Tibial nerve (tissue), 4 donors: ENCODE measurements around the gene PTPN22.

Experiments
- CTCF ChIP-seq, 5 experiments: fragments of 200-600 bp in 3 of 5; fragments of 450-650 bp in 2 of 5; sonication (generic) in 3 of 5; IDR thresholded peaks; one replicate each; pipeline ENCODE4 v1.5.1; 2016 to 2019; ENCODE audit warnings: antibody characterized with exemption in 5 of 5, mild to moderate bottlenecking in 3 of 5, moderate library complexity in 2 of 5
- EP300 ChIP-seq, 2 donors: sonication (generic); formaldehyde crosslinking; IDR thresholded peaks; one replicate each; pipeline ENCODE4 v1.6.1; 2017; ENCODE audit warnings: antibody characterized with exemption in 2 of 2, mild to moderate bottlenecking in 1 of 2

GRCh38 chr1:113777561-113777960, 94.0 kb downstream of the PTPN22 start:
- TF ChIP-seq CTCF (IDR thresholded peaks at IDR 0.05) (no peak), EP300 (IDR thresholded peaks at IDR 0.05) (no peak)
